Measurements from ENCODE around the gene RPL36AL.
A peak's percentile ranks its signal among the peaks of the same experiment; 100 is the strongest.
"Not testable (repeated sequence)": the region's sequence is repeated elsewhere in the genome, so short reads cannot be mapped to it uniquely, and the experiment has no call there.

RPL36AL gene

DNA sequence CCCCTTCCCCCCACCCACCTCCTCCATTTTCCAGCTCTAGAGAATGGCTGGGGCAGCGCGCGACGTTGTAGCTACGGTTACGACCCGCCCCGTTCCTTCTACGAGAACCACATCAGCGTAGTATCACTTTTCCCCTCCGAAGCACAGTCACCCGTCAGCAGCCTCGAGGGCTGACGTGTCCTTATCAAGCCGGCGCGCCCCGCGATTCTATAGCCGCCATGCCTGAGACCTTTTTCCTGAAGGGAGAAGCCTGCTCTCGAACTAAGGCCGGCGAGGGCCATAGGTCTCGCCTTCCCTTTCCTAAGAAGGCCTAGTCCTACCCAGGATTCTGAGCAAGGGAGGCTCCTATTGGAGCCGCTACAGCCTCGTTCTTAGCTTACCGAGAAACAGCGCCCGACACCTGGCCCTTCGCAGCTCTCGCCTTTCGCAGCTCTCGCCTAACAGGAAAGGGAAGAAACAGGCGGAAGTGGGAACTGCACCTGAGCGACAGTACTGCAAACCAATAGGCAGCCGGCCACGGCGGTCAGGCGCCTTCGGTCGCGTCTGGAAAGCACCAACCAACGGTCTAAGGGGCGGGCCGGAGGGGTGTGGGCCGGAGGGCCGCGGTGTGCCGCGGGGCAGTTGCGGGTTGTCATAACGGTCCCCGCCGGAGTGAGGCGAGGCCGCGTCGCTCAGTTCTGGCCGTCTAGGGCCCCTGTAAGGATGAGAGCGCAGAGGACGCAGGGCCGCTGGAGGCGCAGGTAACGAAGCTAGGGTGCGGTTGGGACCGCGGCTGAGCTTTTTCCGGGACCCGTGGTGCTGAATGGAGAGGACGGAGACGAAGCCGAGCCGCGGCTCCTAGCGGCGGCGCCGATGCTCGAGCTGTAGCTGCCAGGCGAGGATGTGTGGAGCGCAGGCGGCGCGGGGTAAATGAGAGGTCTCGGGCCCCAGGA is at the start of gene RPL36AL, which contains the start of gene MGAT2:
Gene RPL36AL, minus strand, starts transcription at position 445 of the 932 bp plus-strand sequence. CDS start 1,522 bp downstream, outside the sequence.
Gene MGAT2, plus strand, starts transcription at position 618 of the 932 bp plus-strand sequence. CDS start 470 bp downstream, outside the sequence.
- H3K27ac ChIP-seq (ENCODE audit: poor library complexity, severe bottlenecking), result peak within 1 kb of the TSS; percentile 81
- peak; percentile 92 for ATAC-seq (ENCODE audit: low read depth)
- peaks cover 60% of the 10 kb centered on the region for H3K36me3 ChIP-seq (ENCODE audit: low read depth)
- H3K27me3 ChIP-seq (ENCODE audit: insufficient read depth, poor library complexity, severe bottlenecking), result no peaks in the 10 kb centered on the region
- peak within 1 kb of the TSS; percentile 76 for H3K4me3 ChIP-seq (ENCODE audit: severe bottlenecking)
- peak; percentile 99 for DNase-seq (ENCODE audit: low spot score)
- peaks cover 34% of the 10 kb centered on the region for H3K4me1 ChIP-seq (ENCODE audit: insufficient read depth, poor library complexity, severe bottlenecking)
- no peaks in the 10 kb centered on the region for H3K9me3 ChIP-seq (ENCODE audit: severe bottlenecking)
- peak; percentile 39 for TF ChIP-seq CTCF (IDR thresholded peaks at IDR 0.05; ENCODE audit: poor library complexity, severe bottlenecking)

DNA sequence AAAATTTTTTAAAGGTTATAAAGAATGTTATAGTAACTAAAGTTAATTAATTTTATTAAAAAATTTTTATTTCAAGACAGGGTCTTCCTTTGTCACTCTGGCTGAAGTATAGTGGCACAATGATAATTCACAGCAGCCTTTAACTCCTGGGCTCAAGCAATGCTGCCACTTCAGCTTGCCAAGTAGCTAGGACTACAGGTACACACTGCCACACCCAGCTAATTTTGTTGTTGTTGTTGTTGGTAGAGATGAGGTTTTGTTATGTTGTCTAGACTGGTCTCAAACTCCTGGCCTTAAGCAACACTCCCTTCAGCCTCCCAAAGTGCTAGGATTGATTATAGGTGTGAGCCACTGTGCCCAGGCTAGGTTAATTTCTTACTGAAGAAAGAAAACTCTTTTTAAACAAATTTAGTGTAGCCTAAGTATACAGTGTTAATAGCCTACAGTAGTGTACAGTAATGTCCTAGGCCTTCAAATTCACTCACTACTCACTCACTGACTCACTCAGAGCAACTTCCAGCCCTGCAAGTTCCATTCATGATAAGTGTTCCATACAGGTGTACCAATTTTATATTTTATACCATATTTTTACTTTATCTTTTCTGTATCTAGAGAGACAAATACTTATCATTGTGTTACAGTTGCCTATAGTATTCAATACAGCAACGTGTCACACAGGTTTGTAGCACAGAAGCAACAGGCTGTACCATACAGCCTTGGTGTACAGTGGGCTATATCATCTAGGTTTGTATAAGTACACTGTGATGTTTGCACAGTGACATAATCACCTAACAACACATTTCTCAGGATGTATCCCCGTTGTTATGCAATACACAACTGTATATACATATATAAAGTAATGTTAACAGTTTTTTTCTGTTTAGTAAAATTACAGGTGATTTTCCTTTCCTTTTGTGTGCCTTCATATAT is 39.4 kb upstream of the RPL36AL start:
- DNase-seq (ENCODE audit: low spot score) (no peak), ATAC-seq (ENCODE audit: low read depth) (peak; percentile 90)
- TF ChIP-seq CTCF (IDR thresholded peaks at IDR 0.05; ENCODE audit: poor library complexity, severe bottlenecking), result no peak
- Histone ChIP-seq H3K4me3 (ENCODE audit: severe bottlenecking) (no peak overlapping the region), H3K4me1 (ENCODE audit: insufficient read depth, poor library complexity, severe bottlenecking) (peaks cover 21% of the 10 kb centered on the region), H3K27me3 (ENCODE audit: insufficient read depth, poor library complexity, severe bottlenecking) (no peaks in the 10 kb centered on the region), H3K9me3 (ENCODE audit: severe bottlenecking) (no peaks in the 10 kb centered on the region), H3K27ac (ENCODE audit: poor library complexity, severe bottlenecking) (peak overlapping the region; percentile 39), H3K36me3 (ENCODE audit: low read depth) (peaks cover 70% of the 10 kb centered on the region)

DNA sequence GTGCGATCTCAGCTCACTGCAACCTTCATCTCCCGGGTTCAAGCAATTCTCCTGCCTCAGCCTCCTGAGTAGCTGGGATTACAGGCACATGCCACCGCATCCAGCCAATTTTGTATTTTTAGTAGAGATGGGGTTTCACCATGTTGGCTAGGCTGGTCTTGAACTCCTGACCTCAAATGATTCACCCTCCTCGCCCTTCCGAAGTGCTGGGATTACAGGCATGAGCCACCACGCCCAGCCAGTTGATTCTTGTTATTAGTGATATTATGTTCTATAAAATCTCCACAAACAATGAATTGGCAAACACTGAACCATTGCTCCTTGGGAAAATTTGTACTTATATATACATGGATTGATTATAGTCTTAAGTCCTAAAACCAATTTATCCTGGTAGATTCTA is 37.1 kb upstream of the RPL36AL start:
- Histone ChIP-seq H3K4me1 (ENCODE audit: insufficient read depth, poor library complexity, severe bottlenecking) (peaks cover 21% of the 10 kb centered on the region), H3K36me3 (ENCODE audit: low read depth) (peaks cover 75% of the 10 kb centered on the region)
- not testable (repeated sequence) for H3K27ac ChIP-seq (ENCODE audit: poor library complexity, severe bottlenecking); H3K9me3 ChIP-seq (ENCODE audit: severe bottlenecking); H3K27me3 ChIP-seq (ENCODE audit: insufficient read depth, poor library complexity, severe bottlenecking); DNase-seq (ENCODE audit: low spot score); H3K4me3 ChIP-seq (ENCODE audit: severe bottlenecking)
- peak; percentile 20; the same call in 1 of the 3 replicates for ATAC-seq (ENCODE audit: low read depth)

DNA sequence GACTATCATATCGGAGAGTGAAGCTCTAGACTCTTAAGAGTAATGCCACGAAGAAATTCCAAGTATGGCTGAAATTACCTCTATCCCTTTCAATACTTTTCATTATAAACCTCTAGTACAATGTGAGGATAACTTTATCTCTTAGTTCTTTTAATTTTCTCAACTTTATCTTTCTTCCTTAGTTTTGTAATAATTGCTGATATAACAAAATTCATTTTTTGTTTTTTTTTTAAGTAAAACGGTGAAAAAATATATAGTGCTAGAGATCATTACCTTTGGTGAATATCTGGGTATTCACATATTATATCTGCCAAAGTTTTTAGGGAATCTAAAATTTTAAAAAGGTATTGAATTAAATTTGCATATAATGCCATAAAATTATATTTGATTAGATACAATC is 34.1 kb upstream of the RPL36AL start:
- no peak for TF ChIP-seq CTCF (IDR thresholded peaks at IDR 0.05; ENCODE audit: poor library complexity, severe bottlenecking)
- Histone ChIP-seq H3K9me3 (ENCODE audit: severe bottlenecking) (no peaks in the 10 kb centered on the region), H3K4me3 (ENCODE audit: severe bottlenecking) (no peak overlapping the region), H3K36me3 (ENCODE audit: low read depth) (peaks cover 78% of the 10 kb centered on the region), H3K27me3 (ENCODE audit: insufficient read depth, poor library complexity, severe bottlenecking) (no peaks in the 10 kb centered on the region), H3K27ac (ENCODE audit: poor library complexity, severe bottlenecking) (no peak overlapping the region), H3K4me1 (ENCODE audit: insufficient read depth, poor library complexity, severe bottlenecking) (peaks cover 10% of the 10 kb centered on the region)
- ATAC-seq (ENCODE audit: low read depth) (no peak), DNase-seq (ENCODE audit: low spot score) (no peak)

DNA sequence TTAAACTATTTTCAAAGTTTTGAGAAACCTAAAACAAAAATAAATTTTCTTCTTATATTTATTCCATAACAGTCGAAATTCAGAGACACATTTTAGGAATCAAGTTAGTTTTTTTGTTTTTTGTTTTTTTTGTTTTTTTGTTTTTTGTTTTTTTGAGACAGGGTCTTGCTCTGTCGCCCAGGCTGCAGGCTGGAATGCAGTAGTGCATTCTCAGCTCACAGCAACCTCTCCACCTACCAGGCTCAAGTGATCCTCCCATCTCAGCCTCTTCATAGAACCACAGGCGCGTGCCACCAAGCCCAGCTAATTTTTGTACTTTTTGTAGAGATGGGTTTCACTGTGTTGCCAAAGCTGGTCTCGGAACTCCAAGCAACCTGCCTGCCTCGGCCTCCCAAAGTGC is 33.1 kb upstream of the RPL36AL start:
- Histone ChIP-seq H3K36me3 (ENCODE audit: low read depth) (peaks cover 76% of the 10 kb centered on the region), H3K4me3 (ENCODE audit: severe bottlenecking) (no peak overlapping the region), H3K27me3 (ENCODE audit: insufficient read depth, poor library complexity, severe bottlenecking) (no peaks in the 10 kb centered on the region), H3K9me3 (ENCODE audit: severe bottlenecking) (no peaks in the 10 kb centered on the region), H3K4me1 (ENCODE audit: insufficient read depth, poor library complexity, severe bottlenecking) (peaks cover 8% of the 10 kb centered on the region), H3K27ac (ENCODE audit: poor library complexity, severe bottlenecking) (no peak overlapping the region)
- ATAC-seq (ENCODE audit: low read depth), result no peak
- DNase-seq (ENCODE audit: low spot score), result no peak
- no peak for TF ChIP-seq CTCF (IDR thresholded peaks at IDR 0.05; ENCODE audit: poor library complexity, severe bottlenecking)
